Mucosa of stomach (tissue), 1 donor: ENCODE measurements around the gene SPACA6.

ENCODE experiments used
- H3K27me3 ChIP-seq: one replicate; pipeline ENCODE4 v1.7.0; 2013; ENCODE audit warnings: mild to moderate bottlenecking, low read length; ENCODE audit not compliant: control insufficient read depth, insufficient read depth
- H3K36me3 ChIP-seq: one replicate; pipeline ENCODE4 v1.7.0; 2013; ENCODE audit warnings: low read length; ENCODE audit not compliant: control insufficient read depth, insufficient read depth
- H3K4me1 ChIP-seq: one replicate; pipeline ENCODE4 v1.7.0; 2013; ENCODE audit warnings: mild to moderate bottlenecking, low read length; ENCODE audit not compliant: control insufficient read depth, insufficient read depth
- H3K4me3 ChIP-seq: one replicate; pipeline ENCODE4 v1.7.0; 2013; ENCODE audit warnings: low read length
- H3K9ac ChIP-seq: one replicate; pipeline ENCODE4 v1.7.0; 2013; ENCODE audit warnings: mild to moderate bottlenecking, low read length, moderate library complexity
- H3K9me3 ChIP-seq: one replicate; pipeline ENCODE4 v1.7.0; 2013; ENCODE audit warnings: mild to moderate bottlenecking, low read length, moderate library complexity; ENCODE audit not compliant: control insufficient read depth
- donor health status: Pancreatic carcinoma.

SPACA6 gene

GRCh38 chr19:51691074-51691583 lies 2.0 kb upstream of the SPACA6 start:
- Histone ChIP-seq H3K36me3 (peaks cover 5% of the 10 kb centered on the region), H3K4me1 (peaks cover 15% of the 10 kb centered on the region), H3K9me3 (no peaks in the 10 kb centered on the region), H3K27me3 (peaks cover 22% of the 10 kb centered on the region), H3K9ac (peak overlapping the region; percentile 15), H3K4me3 (no peak overlapping the region)

- Histone ChIP-seq H3K9ac (peak overlapping the region; percentile 15), H3K36me3 (peaks cover 5% of the 10 kb centered on the region), H3K4me1 (peaks cover 15% of the 10 kb centered on the region), H3K27me3 (peaks cover 22% of the 10 kb centered on the region), H3K9me3 (no peaks in the 10 kb centered on the region), H3K4me3 (no peak overlapping the region)
Measured at GRCh38 chr19:51691584-51692428, 1.3 kb upstream of the SPACA6 start.

- Histone ChIP-seq H3K36me3 (peaks cover 5% of the 10 kb centered on the region), H3K27me3 (peaks cover 22% of the 10 kb centered on the region), H3K9ac (no peak overlapping the region), H3K9me3 (no peaks in the 10 kb centered on the region), H3K4me3 (no peak overlapping the region), H3K4me1 (peaks cover 14% of the 10 kb centered on the region)
Measured at GRCh38 chr19:51692468-51692867, 662 bp upstream of the SPACA6 start.

- Histone ChIP-seq H3K36me3 (peaks cover 5% of the 10 kb centered on the region), H3K9me3 (no peaks in the 10 kb centered on the region), H3K4me1 (peaks cover under 1% of the 10 kb centered on the region), H3K4me3 (no peak overlapping the region), H3K27me3 (peaks cover 10% of the 10 kb centered on the region), H3K9ac (no peak overlapping the region)
Measured at GRCh38 chr19:51693819-51694218, 689 bp downstream of the SPACA6 start.

- Histone ChIP-seq H3K4me3 (no peak overlapping the region), H3K27me3 (peaks cover 10% of the 10 kb centered on the region), H3K36me3 (peaks cover 5% of the 10 kb centered on the region), H3K4me1 (no peaks in the 10 kb centered on the region), H3K9ac (no peak overlapping the region), H3K9me3 (no peaks in the 10 kb centered on the region)
Measured at GRCh38 chr19:51694318-51695085, 1.4 kb downstream of the SPACA6 start.

- peaks cover 5% of the 10 kb centered on the region for H3K36me3 ChIP-seq
- H3K4me3 ChIP-seq: no peak overlapping the region
- no peak overlapping the region for H3K9ac ChIP-seq
- H3K27me3 ChIP-seq: peaks cover 5% of the 10 kb centered on the region
- no peaks in the 10 kb centered on the region for H3K9me3 ChIP-seq
- no peaks in the 10 kb centered on the region for H3K4me1 ChIP-seq
Measured at GRCh38 chr19:51695088-51695487, 2.0 kb downstream of the SPACA6 start.

- Histone ChIP-seq H3K36me3 (peaks cover 5% of the 10 kb centered on the region), H3K4me3 (no peak overlapping the region), H3K9me3 (no peaks in the 10 kb centered on the region), H3K4me1 (no peaks in the 10 kb centered on the region), H3K27me3 (no peaks in the 10 kb centered on the region), H3K9ac (no peak overlapping the region)
Measured at GRCh38 chr19:51695702-51696315, 2.7 kb downstream of the SPACA6 start.

GRCh38 chr19:51696606-51697005 lies 3.5 kb downstream of the SPACA6 start:
- Histone ChIP-seq H3K36me3 (peaks cover 5% of the 10 kb centered on the region), H3K4me1 (no peaks in the 10 kb centered on the region), H3K9ac (no peak overlapping the region), H3K27me3 (no peaks in the 10 kb centered on the region), H3K9me3 (no peaks in the 10 kb centered on the region), H3K4me3 (no peak overlapping the region)

GRCh38 chr19:51697169-51697776 lies 4.1 kb downstream of the SPACA6 start:
- H3K36me3 ChIP-seq: peaks cover 5% of the 10 kb centered on the region
- peaks cover 6% of the 10 kb centered on the region for H3K4me1 ChIP-seq
- no peak overlapping the region for H3K4me3 ChIP-seq
- no peaks in the 10 kb centered on the region for H3K9me3 ChIP-seq
- no peaks in the 10 kb centered on the region for H3K27me3 ChIP-seq
- H3K9ac ChIP-seq: no peak overlapping the region

GRCh38 chr19:51698296-51698695 lies 5.2 kb downstream of the SPACA6 start:
- Histone ChIP-seq H3K4me3 (no peak overlapping the region), H3K9ac (no peak overlapping the region), H3K9me3 (no peaks in the 10 kb centered on the region), H3K36me3 (peaks cover 5% of the 10 kb centered on the region), H3K4me1 (peaks cover 16% of the 10 kb centered on the region), H3K27me3 (peaks cover under 1% of the 10 kb centered on the region)

GRCh38 chr19:51699170-51699569 lies 6.0 kb downstream of the SPACA6 start:
- Histone ChIP-seq H3K4me3 (no peak overlapping the region), H3K36me3 (peaks cover 5% of the 10 kb centered on the region), H3K9me3 (no peaks in the 10 kb centered on the region), H3K27me3 (peaks cover 5% of the 10 kb centered on the region), H3K9ac (no peak overlapping the region), H3K4me1 (peaks cover 21% of the 10 kb centered on the region)
